Natural killer cell treated with Interleukin-12 subunit alpha and Interleukin-12 subunit beta and Interleukin-15 and Interleukin-18, amount 100 ng/mL, for 72 hours (primary cell): Measurements from ENCODE around the gene SEL1L3. TPM values are rescaled to one million over a fixed set of nuclear protein-coding genes. Genes with fewer than 3 reads are reported as not detected.

Experiments used
- ATAC-seq, 2 donors: fragments of 150-1000 bp; cut with Tn5 transposase in 1 of 2; sonication (Bioruptor Pico), chemical (Tn5 transposase) in 1 of 2; 2 replicates each; pipeline ENCODE4 v1.10.0; 2021
- DNase-seq: peaks from one replicate; pipeline ENCODE4 v3.0.0; 2022; ENCODE audit warnings: low spot score
- H3K27ac Mint-ChIP-seq, 2 donors: 1 replicate in 1 of 2; 2 replicates in 1 of 2; pipeline ENCODE4 v1.8.0; 2022; ENCODE audit warnings: mixed read lengths in 2 of 2, mild to moderate bottlenecking in 1 of 2, moderate library complexity in 1 of 2
- H3K27me3 Mint-ChIP-seq, 2 donors: 1 replicate in 1 of 2; 2 replicates in 1 of 2; pipeline ENCODE4 v1.8.0; 2022; ENCODE audit warnings: mixed read lengths in 2 of 2
- H3K36me3 Mint-ChIP-seq: one replicate; pipeline ENCODE4 v1.8.0; 2022; ENCODE audit warnings: mixed read lengths
- H3K4me1 Mint-ChIP-seq, 2 donors: 1 replicate in 1 of 2; 2 replicates in 1 of 2; pipeline ENCODE4 v1.8.0; 2022; ENCODE audit warnings: low read depth in 2 of 2, mixed read lengths in 2 of 2, mild to moderate bottlenecking in 1 of 2
- H3K4me3 Mint-ChIP-seq: one replicate; pipeline ENCODE4 v1.8.0; 2022; ENCODE audit warnings: mixed read lengths
- H3K9me3 Mint-ChIP-seq: 2 replicates; pipeline ENCODE4 v1.8.0; 2022; ENCODE audit warnings: mixed read lengths
- total RNA-seq, 2 donors: library from RNA; stranded (reverse); gene quantifications; one replicate each; pipeline ENCODE4 v1.2.3, GENCODE V29; 2022

Gene SEL1L3
- total RNA-seq, 2 donors from 2014 or later = 35.0 to 54.4 TPM

- DNase-seq (no peak), ATAC-seq (no peak)
- peaks cover 47 to 73% of the 10 kb centered on the region in 2 donors for H3K4me1 Mint-ChIP-seq
- peak overlapping the region; percentile 98 to 99 for H3K27ac Mint-ChIP-seq
- peak overlapping the region; percentile 3 for H3K4me3 Mint-ChIP-seq
- H3K36me3 Mint-ChIP-seq = peaks cover 7% of the 10 kb centered on the region
- no peaks in the 10 kb centered on the region for H3K27me3 Mint-ChIP-seq
- H3K9me3 Mint-ChIP-seq = no peaks in the 10 kb centered on the region
These were observed 5.4 kb downstream of the SEL1L3 start for GRCh38 chr4:25857403-25857802.

- no peak overlapping the region for H3K4me3 Mint-ChIP-seq
These were observed 6.0 kb downstream of the SEL1L3 start for GRCh38 chr4:25856756-25857155.

GRCh38 chr4:25852103-25852502, 10.7 kb downstream of the SEL1L3 start:
- H3K27ac Mint-ChIP-seq = no peak overlapping the region
- H3K9me3 Mint-ChIP-seq = no peaks in the 10 kb centered on the region
- H3K27me3 Mint-ChIP-seq = no peaks in the 10 kb centered on the region
- no peak overlapping the region for H3K4me3 Mint-ChIP-seq
- DNase-seq (no peak), ATAC-seq (no peak)
- peaks cover 3% of the 10 kb centered on the region for H3K36me3 Mint-ChIP-seq
- peaks cover 33 to 53% of the 10 kb centered on the region in 2 donors for H3K4me1 Mint-ChIP-seq

More at GRCh38 chr4:25856756-25857155, 6.0 kb downstream of the SEL1L3 start:
- DNase-seq (no peak), ATAC-seq (no peak)
- H3K9me3 Mint-ChIP-seq = no peaks in the 10 kb centered on the region
- peaks cover 2% of the 10 kb centered on the region for H3K36me3 Mint-ChIP-seq
- H3K4me1 Mint-ChIP-seq = peaks cover 44 to 68% of the 10 kb centered on the region in 2 donors
- no peaks in the 10 kb centered on the region for H3K27me3 Mint-ChIP-seq
- peak overlapping the region; percentile 98 to 99 for H3K27ac Mint-ChIP-seq

GRCh38 chr4:25847329-25847728, 15.5 kb downstream of the SEL1L3 start:
- Mint-ChIP-seq H3K4me1 (peaks cover 36 to 48% of the 10 kb centered on the region in 2 donors), H3K36me3 (peaks cover 10% of the 10 kb centered on the region), H3K9me3 (no peaks in the 10 kb centered on the region), H3K4me3 (no peak overlapping the region), H3K27me3 (no peaks in the 10 kb centered on the region), H3K27ac (peak overlapping the region in 1 of 2 donors; percentile 58)
- ATAC-seq = no peak
- DNase-seq = no peak

GRCh38 chr4:25845841-25846653, 16.7 kb downstream of the SEL1L3 start:
- no peak overlapping the region for H3K4me3 Mint-ChIP-seq
- no peak overlapping the region for H3K27ac Mint-ChIP-seq
- peaks cover 38 to 50% of the 10 kb centered on the region in 2 donors for H3K4me1 Mint-ChIP-seq
- no peaks in the 10 kb centered on the region for H3K27me3 Mint-ChIP-seq
- ATAC-seq (peak in 1 of 2 donors; percentile 41), DNase-seq (no peak)
- H3K9me3 Mint-ChIP-seq = no peaks in the 10 kb centered on the region
- H3K36me3 Mint-ChIP-seq = peaks cover 10% of the 10 kb centered on the region

- no peak overlapping the region for H3K4me3 Mint-ChIP-seq
- no peaks in the 10 kb centered on the region for H3K27me3 Mint-ChIP-seq
- ATAC-seq (peak in 1 of 2 donors; percentile 77), DNase-seq (no peak)
- no peaks in the 10 kb centered on the region for H3K9me3 Mint-ChIP-seq
- peaks cover 10% of the 10 kb centered on the region for H3K36me3 Mint-ChIP-seq
- peaks cover 36 to 43% of the 10 kb centered on the region in 2 donors for H3K4me1 Mint-ChIP-seq
- H3K27ac Mint-ChIP-seq = peak overlapping the region in 1 of 2 donors; percentile 73
These were observed 17.7 kb downstream of the SEL1L3 start for GRCh38 chr4:25844961-25845712.

GRCh38 chr4:25843340-25844097, 19.3 kb downstream of the SEL1L3 start:
- peaks cover 10% of the 10 kb centered on the region for H3K36me3 Mint-ChIP-seq
- H3K4me3 Mint-ChIP-seq = peak overlapping the region; percentile 71

GRCh38 chr4:25842229-25842845, 20.5 kb downstream of the SEL1L3 start:
- Mint-ChIP-seq H3K4me3 (peak overlapping the region; percentile 71), H3K36me3 (peaks cover 10% of the 10 kb centered on the region), H3K9me3 (no peaks in the 10 kb centered on the region), H3K27ac (peak overlapping the region; percentile 73 to 87), H3K4me1 (peaks cover 27 to 36% of the 10 kb centered on the region in 2 donors), H3K27me3 (no peaks in the 10 kb centered on the region)
- DNase-seq = no peak
- ATAC-seq = no peak

More at GRCh38 chr4:25843340-25844097, 19.3 kb downstream of the SEL1L3 start:
- H3K4me1 Mint-ChIP-seq = peaks cover 27 to 31% of the 10 kb centered on the region in 2 donors
- DNase-seq = no peak
- ATAC-seq = peak; percentile 61 to 64
- no peaks in the 10 kb centered on the region for H3K27me3 Mint-ChIP-seq
- H3K27ac Mint-ChIP-seq = peak overlapping the region; percentile 73 to 87
- no peaks in the 10 kb centered on the region for H3K9me3 Mint-ChIP-seq

- H3K4me3 Mint-ChIP-seq = no peak overlapping the region
- no peaks in the 10 kb centered on the region for H3K9me3 Mint-ChIP-seq
- no peaks in the 10 kb centered on the region for H3K27me3 Mint-ChIP-seq
- ATAC-seq (no peak), DNase-seq (no peak)
- H3K27ac Mint-ChIP-seq = no peak overlapping the region
- peaks cover 36 to 48% of the 10 kb centered on the region in 2 donors for H3K4me1 Mint-ChIP-seq
- peaks cover 4% of the 10 kb centered on the region for H3K36me3 Mint-ChIP-seq
These were observed 23.1 kb downstream of the SEL1L3 start for GRCh38 chr4:25839687-25840086.

- Mint-ChIP-seq H3K27me3 (no peaks in the 10 kb centered on the region), H3K4me1 (peaks cover 38 to 49% of the 10 kb centered on the region in 2 donors), H3K36me3 (peaks cover 3% of the 10 kb centered on the region), H3K4me3 (no peak overlapping the region), H3K27ac (no peak overlapping the region), H3K9me3 (no peaks in the 10 kb centered on the region)
- DNase-seq = no peak
- no peak for ATAC-seq
These were observed 23.6 kb downstream of the SEL1L3 start for GRCh38 chr4:25839233-25839632.

- no peak for ATAC-seq
- Mint-ChIP-seq H3K27me3 (no peaks in the 10 kb centered on the region), H3K27ac (no peak overlapping the region)
These were observed 24.3 kb downstream of the SEL1L3 start for GRCh38 chr4:25838526-25838925.

GRCh38 chr4:25837107-25837506, 25.7 kb downstream of the SEL1L3 start:
- Mint-ChIP-seq H3K4me1 (peaks cover 20 to 29% of the 10 kb centered on the region in 2 donors), H3K27ac (no peak overlapping the region), H3K4me3 (no peak overlapping the region), H3K36me3 (peaks cover 5% of the 10 kb centered on the region), H3K27me3 (no peaks in the 10 kb centered on the region), H3K9me3 (no peaks in the 10 kb centered on the region)
- DNase-seq (no peak), ATAC-seq (no peak)

More at GRCh38 chr4:25838526-25838925, 24.3 kb downstream of the SEL1L3 start:
- no peak for DNase-seq
- H3K4me1 Mint-ChIP-seq = peaks cover 31 to 42% of the 10 kb centered on the region in 2 donors
- no peak overlapping the region for H3K4me3 Mint-ChIP-seq
- no peaks in the 10 kb centered on the region for H3K9me3 Mint-ChIP-seq
- no peaks in the 10 kb centered on the region for H3K36me3 Mint-ChIP-seq

- H3K9me3 Mint-ChIP-seq = no peaks in the 10 kb centered on the region
- H3K4me3 Mint-ChIP-seq = peak overlapping the region; percentile 51
- DNase-seq = no peak
- H3K4me1 Mint-ChIP-seq = peaks cover 26 to 39% of the 10 kb centered on the region in 2 donors
- no peak for ATAC-seq
- H3K27me3 Mint-ChIP-seq = no peaks in the 10 kb centered on the region
- peaks cover 8% of the 10 kb centered on the region for H3K36me3 Mint-ChIP-seq
- H3K27ac Mint-ChIP-seq = peak overlapping the region; percentile 37 to 73
These were observed 27.4 kb downstream of the SEL1L3 start for GRCh38 chr4:25835384-25835783.
